H1 (cell line): ENCODE results near the gene SMIM41. TPM values are rescaled to one million over a fixed set of nuclear protein-coding genes. Genes with fewer than 3 reads are reported as not detected.

Experiments used
- CTCF ChIA-PET: fragments of 300-600 bp; sonication (Branson Sonifier 250); formaldehyde crosslinking; loops from one replicate; lab custom pipeline; 2021; ENCODE audit not compliant: partially characterized antibody; lab: Charles Lee
- POLR2A ChIA-PET: fragments of 300-600 bp; sonication (Branson Sonifier 250); formaldehyde crosslinking; loops from one replicate; lab custom pipeline; 2021; ENCODE audit warnings: inconsistent platforms; ENCODE audit not compliant: partially characterized antibody; lab: Charles Lee
- DNase-seq, 2 experiments: peaks; one replicate each; pipeline versions ENCODE4 v3.0.0 to v3.0.0-alpha.2; 2010 to 2022; ENCODE audit warnings: low spot score in 2 of 2, low read depth in 1 of 2, mixed read lengths in 1 of 2
- FAIRE-seq: peaks from 2 replicates; lab custom pipeline; 2011; peaks lifted over from hg19 to GRCh38; lab: Jason Lieb, UNC
- H2AFZ ChIP-seq: 2 replicates; pipeline ENCODE4 v1.8.1; 2012; ENCODE audit warnings: low read length, inconsistent platforms
- H2AK5ac ChIP-seq: 2 replicates; pipeline ENCODE4 v1.6.1; 2013; ENCODE audit warnings: low read depth, low read length
- H2BK120ac ChIP-seq: replicated peaks from 2 replicates; pipeline ENCODE3; 2013; ENCODE audit warnings: low read depth, low read length, inconsistent platforms
- H2BK12ac ChIP-seq: 2 replicates; pipeline ENCODE4 v1.6.1; 2013; ENCODE audit warnings: low read depth, low read length
- H2BK15ac ChIP-seq: 2 replicates; pipeline ENCODE4 v1.6.1; 2013; ENCODE audit warnings: low read length
- H2BK20ac ChIP-seq: 2 replicates; pipeline ENCODE4 v1.6.1; 2013; ENCODE audit warnings: low read length
- H2BK5ac ChIP-seq: 2 replicates; pipeline ENCODE4 v1.6.1; 2013; ENCODE audit warnings: low read depth, low read length
- H3K14ac ChIP-seq: 2 replicates; pipeline ENCODE4 v1.6.1; 2013; ENCODE audit warnings: inconsistent platforms; ENCODE audit not compliant: insufficient read length
- H3K18ac ChIP-seq: 2 replicates; pipeline ENCODE4 v1.6.1; 2013; ENCODE audit warnings: low read length; ENCODE audit errors: extremely low read depth
- H3K23ac ChIP-seq: 2 replicates; pipeline ENCODE4 v1.6.1; 2013; ENCODE audit warnings: inconsistent platforms; ENCODE audit not compliant: insufficient read length
- H3K23me2 ChIP-seq: 2 replicates; pipeline ENCODE4 v1.6.1; 2013; ENCODE audit warnings: low read depth, low read length
- H3K27ac ChIP-seq: 2 replicates; pipeline ENCODE4 v1.6.1; 2011; ENCODE audit warnings: low read depth, low read length, inconsistent platforms
- H3K27me3 ChIP-seq, 4 experiments: replicated peaks in 1 of 4; 1 replicate in 1 of 4; 2 replicates in 3 of 4; pipeline versions ENCODE4 v1.6.1 to v1.8.1; 2011 to 2013; ENCODE audit warnings: low read length in 3 of 4, mild to moderate bottlenecking in 3 of 4, inconsistent platforms in 2 of 4, mixed read lengths in 2 of 4, moderate library complexity in 1 of 4; ENCODE audit not compliant: control insufficient read depth in 3 of 4, insufficient read depth in 3 of 4; ENCODE audit errors: extremely low read depth in 1 of 4
- H3K36me3 ChIP-seq, 4 experiments: 2 replicates each; pipeline versions ENCODE4 v1.6.1 to v1.8.1; 2011 to 2013; ENCODE audit warnings: mild to moderate bottlenecking in 4 of 4, low read length in 3 of 4, moderate library complexity in 2 of 4, control low read depth in 1 of 4, inconsistent platforms in 1 of 4; ENCODE audit not compliant: insufficient read depth in 4 of 4, control insufficient read depth in 2 of 4
- H3K4ac ChIP-seq: replicated peaks from 2 replicates; pipeline ENCODE3; 2013; ENCODE audit warnings: low read length, low read depth, mixed read lengths, inconsistent platforms; ENCODE audit not compliant: insufficient read length
- H3K4me1 ChIP-seq, 4 experiments: replicated peaks in 1 of 4; 1 replicate in 1 of 4; 2 replicates in 3 of 4; pipeline versions ENCODE4 v1.6.1 to v1.8.1; 2011 to 2013; ENCODE audit warnings: low read length in 3 of 4, inconsistent platforms in 2 of 4, mixed read lengths in 1 of 4; ENCODE audit not compliant: insufficient read depth in 4 of 4, control insufficient read depth in 3 of 4
- H3K4me2 ChIP-seq, 2 experiments: 2 replicates each; pipeline versions ENCODE4 v1.6.1 to v1.8.1; 2011 to 2013; ENCODE audit warnings: low read depth in 2 of 2, low read length in 2 of 2, control low read depth in 1 of 2, inconsistent platforms in 1 of 2, mild to moderate bottlenecking in 1 of 2; ENCODE audit not compliant: insufficient read depth in 1 of 2
- H3K4me3 ChIP-seq, 4 experiments: fragments of 200-600, 300-600 bp in 1 of 4; sonication (generic), shearing (Covaris generic), sonication (Bioruptor Twin) in 1 of 4; 2 replicates each; pipeline versions ENCODE4 v1.5.1 to v1.8.1; 2011 to 2016; ENCODE audit warnings: low read length in 4 of 4, low read depth in 3 of 4, control low read depth in 2 of 4, inconsistent platforms in 2 of 4, mild to moderate bottlenecking in 2 of 4, mixed read lengths in 1 of 4, moderate library complexity in 1 of 4; ENCODE audit not compliant: insufficient read depth in 2 of 4; ENCODE audit errors: extremely low read depth in 1 of 4
- H3K56ac ChIP-seq: replicated peaks from 2 replicates; pipeline ENCODE3; 2013; ENCODE audit warnings: low read depth, mild to moderate bottlenecking, mixed read lengths, low read length, inconsistent platforms; ENCODE audit not compliant: insufficient read length
- H3K79me1 ChIP-seq: 2 replicates; pipeline ENCODE4 v1.6.1; 2013; ENCODE audit warnings: low read depth, low read length, control low read depth
- H3K79me2 ChIP-seq, 2 experiments: 2 replicates each; pipeline versions ENCODE4 v1.6.1 to v1.8.1; 2012 to 2013; ENCODE audit warnings: low read length in 2 of 2, mild to moderate bottlenecking in 2 of 2, inconsistent platforms in 1 of 2; ENCODE audit not compliant: insufficient read depth in 2 of 2, control insufficient read depth in 1 of 2
- H3K9ac ChIP-seq, 4 experiments: replicated peaks in 1 of 4; 1 replicate in 1 of 4; 2 replicates in 3 of 4; pipeline versions ENCODE4 v1.6.1 to v1.8.1; 2011 to 2013; ENCODE audit warnings: low read depth in 3 of 4, low read length in 3 of 4, control low read depth in 2 of 4, mild to moderate bottlenecking in 2 of 4, moderate library complexity in 2 of 4, inconsistent platforms in 1 of 4; ENCODE audit errors: extremely low read depth in 1 of 4
- H3K9me3 ChIP-seq, 2 experiments: 2 replicates each; pipeline versions ENCODE4 v1.6.1 to v1.8.1; 2012 to 2013; ENCODE audit warnings: mild to moderate bottlenecking in 2 of 2, moderate library complexity in 2 of 2, control low read depth in 1 of 2, inconsistent platforms in 1 of 2, low read depth in 1 of 2, low read length in 1 of 2, mixed read lengths in 1 of 2; ENCODE audit not compliant: insufficient read depth in 2 of 2
- H4K20me1 ChIP-seq, 2 experiments: replicated peaks in 1 of 2; 2 replicates each; pipeline versions ENCODE3 to v1.8.1; 2011 to 2013; ENCODE audit warnings: inconsistent platforms in 2 of 2, low read length in 2 of 2, mild to moderate bottlenecking in 1 of 2; ENCODE audit not compliant: insufficient read depth in 2 of 2, control insufficient read depth in 1 of 2
- H4K5ac ChIP-seq: 2 replicates; pipeline ENCODE4 v1.6.1; 2013; ENCODE audit warnings: low read length, low read depth, mixed read lengths, inconsistent platforms; ENCODE audit not compliant: insufficient read length
- H4K8ac ChIP-seq: 2 replicates; pipeline ENCODE4 v1.8.0; 2013; ENCODE audit warnings: mild to moderate bottlenecking, moderate library complexity, low read length, inconsistent platforms; ENCODE audit not compliant: insufficient read depth; ENCODE audit errors: extremely low read depth
- H4K91ac ChIP-seq: replicated peaks from 2 replicates; pipeline ENCODE3; 2013; ENCODE audit warnings: low read length, mixed read lengths, inconsistent platforms; ENCODE audit not compliant: insufficient read length
- CBX8 ChIP-seq: fragments of 300-800, 300-1000 bp; sonication (generic); IDR thresholded peaks from 2 replicates; pipeline ENCODE4 v1.7.1; 2016; ENCODE audit warnings: low read depth, low read length, borderline replicate concordance
- CREB1 ChIP-seq: IDR thresholded peaks from 2 replicates; pipeline ENCODE4 v1.6.1; 2012; ENCODE audit warnings: inconsistent platforms
- E2F6 ChIP-seq: IDR thresholded peaks from 2 replicates; pipeline ENCODE4 v1.6.1; 2012; ENCODE audit warnings: inconsistent platforms
- EZH2 ChIP-seq: fragments of 200-600 bp; sonication (generic); IDR thresholded peaks from 2 replicates; pipeline ENCODE4 v1.7.1; 2012; ENCODE audit warnings: low read depth, mild to moderate bottlenecking, moderate library complexity, low read length, inconsistent platforms; ENCODE audit not compliant: severe bottlenecking
- PHF8 ChIP-seq: fragments of 200-600 bp; sonication (generic); conservative IDR thresholded peaks from 2 replicates; pipeline ENCODE4 v1.7.1; 2012; ENCODE audit warnings: low read depth, mild to moderate bottlenecking, inconsistent platforms, low read length, moderate library complexity
- POLR2AphosphoS5 ChIP-seq: IDR thresholded peaks from 2 replicates; pipeline ENCODE4 v1.6.1; 2011; ENCODE audit warnings: low read depth, low read length
- RFX5 ChIP-seq: IDR thresholded peaks from 2 replicates; pipeline ENCODE4 v1.6.1; 2011; ENCODE audit warnings: low read depth, low read length, improper control_type of control experiment, borderline replicate concordance
- RXRA ChIP-seq: IDR thresholded peaks from 2 replicates; pipeline ENCODE4 v1.6.1; 2011; ENCODE audit warnings: low read depth, mild to moderate bottlenecking, low read length, moderate library complexity; ENCODE audit not compliant: insufficient read depth
- SIRT6 ChIP-seq: IDR thresholded peaks from one replicate; pipeline ENCODE4 v1.7.1; 2012; ENCODE audit warnings: low read length, inconsistent platforms
- YY1 ChIP-seq: IDR thresholded peaks from 2 replicates; pipeline ENCODE4 v1.6.1; 2011; ENCODE audit warnings: low read depth, mild to moderate bottlenecking, low read length
- WGBS, 2 experiments: shearing (Covaris generic) in 1 of 2; methylation state at CpG; one replicate each; pipeline versions ENCODE4 v1.1.6 to v1.1.7; 2013 to 2015; ENCODE audit warnings: low lambda C conversion rate in 2 of 2, mixed read lengths in 2 of 2, inconsistent platforms in 1 of 2, low coverage in 1 of 2, missing lambda C conversion rate in 1 of 2; ENCODE audit not compliant: insufficient replicate concordance in 2 of 2, insufficient coverage in 1 of 2, insufficient read length in 1 of 2; ENCODE audit errors: extremely low coverage in 1 of 2, missing lambda C conversion rate in 1 of 2; 5-methylcytosine and 5-hydroxymethylcytosine counted together
- polyA plus RNA-seq, 7 experiments: library from polyadenylated mRNA; depleted of rRNA in 3 of 7; stranded (reverse) in 5 of 7; unstranded in 2 of 7; fragments of >200 nt in 5 of 7; fragments of 200-250 nt in 2 of 7; gene quantifications; 1 replicate in 5 of 7; 2 replicates in 1 of 7; 4 replicates in 1 of 7; pipeline versions ENCODE4 v1.2.1 to v1.2.3, GENCODE V29; 2011 to 2013; ENCODE audit warnings: missing spikeins in 2 of 7, mixed read lengths in 2 of 7
- total RNA-seq: library from RNA; stranded (reverse); fragmentation: NEBNext Ultra II Directional; extraction: Animal tissue kit (Norgen Biotek cat#: 25700); gene quantifications from 2 replicates; pipeline ENCODE4 v1.2.1, GENCODE V29; 2021

The SMIM41 gene
- total and polyA plus RNA-seq, 2 of the 8 experiments (the other 6 are each of a cell fraction or from before 2014, with no cell fraction given): 0.28 to 0.98 TPM

- Histone ChIP-seq H2BK15ac (peak within 1 kb of the TSS; percentile 98; the same call in 1 of the 2 replicates), H3K14ac (no peak within 1 kb of the TSS), H3K4ac (peak within 1 kb of the TSS; percentile 88), H3K79me1 (peaks cover 10% of the 10 kb centered on the region), H4K91ac (peak within 1 kb of the TSS; percentile 99), H3K9me3 (no peaks in the 10 kb centered on the region; a peak in 1 of 4 replicates), H2BK12ac (peak within 1 kb of the TSS; percentile 100), H3K23me2 (peaks cover 13% of the 10 kb centered on the region), H3K4me1 (peaks cover 0 to 12% (median 3%) of the 10 kb centered on the region in 4 experiments; a peak in 4 of 7 replicates), H3K56ac (peak within 1 kb of the TSS; percentile 87), H3K18ac (peak within 1 kb of the TSS; percentile 100), H2BK5ac (peak within 1 kb of the TSS; percentile 100), H2AK5ac (0 out of 2 replicates have a peak within 1 kb of the TSS, but pooled peaks have one; percentile 16), H4K5ac (peak within 1 kb of the TSS; percentile 95), H3K79me2 (peaks cover 11 to 38% of the 10 kb centered on the region in 2 experiments), H3K9ac (peak within 1 kb of the TSS; percentile 91 to 98 (median 94)), H4K8ac (peak within 1 kb of the TSS; percentile 99), H3K23ac (no peak within 1 kb of the TSS), H2AFZ (peak within 1 kb of the TSS; percentile 98), H3K36me3 (peaks cover 0 to 19% (median 10%) of the 10 kb centered on the region in 4 experiments; a peak in 4 of 8 replicates), H2BK120ac (peak within 1 kb of the TSS; percentile 93), H3K4me3 (peak within 1 kb of the TSS; percentile 89 to 97 (median 95)), H2BK20ac (peak within 1 kb of the TSS; percentile 98; the same call in 1 of the 2 replicates), H3K27me3 (no peaks in the 10 kb centered on the region; a peak in 2 of 7 replicates), H3K4me2 (peak within 1 kb of the TSS; percentile 81 to 88), H4K20me1 (peaks cover 0 to 22% of the 10 kb centered on the region in 2 experiments), H3K27ac (peak within 1 kb of the TSS; percentile 99)
- FAIRE-seq: peak; percentile 76
- POLR2A ChIA-PET: interaction anchor here (0.7 to 4.0 kb wide), 19 partner anchors 9 to 56 kb away, joined by 3 to 21 read pairs (median 5); partner anchors contain the start of gene SMIM41
- WGBS, 2 experiments: 3% methylated on average over 57 of the region's 60 CpGs; no CpG with 5 or more reads in 1 of the 2 experiments
- CTCF ChIA-PET: interaction anchor here (0.7 to 34.1 kb wide), 27 partner anchors 9 to 1814 kb away, joined by 3 to 1022 read pairs (median 5); partner anchors contain the start of genes NR4A1 and SMIM41
- DNase-seq: peak; percentile 82 to 90
- TF ChIP-seq CREB1 (peak; percentile 79), EZH2 (no peak), RXRA (no peak), YY1 (no peak), PHF8 (peak; percentile 84), RFX5 (no peak), CBX8 (no peak), E2F6 (no peak), POLR2AphosphoS5 (peak; percentile 65; the same call in 1 of the 2 replicates), SIRT6 (no peak)
Observed at GRCh38 chr12:52069327-52070184, 9.9 kb upstream of the SMIM41 start, which contains the start of gene ATG101. Gene ATG101 (plus strand): TSS chr12:52069978. CDS start chr12:52073651, 3,673 bp downstream.
